BE2C (cell line): ENCODE results near the gene TSHZ1.

Experiments used
- DNase-seq: peaks from one replicate; pipeline ENCODE4 v3.0.0-alpha.2; 2020
- H3K27me3 ChIP-seq: fragments of 250-450 bp; sonication (Bioruptor Pico); 2 replicates; pipeline ENCODE4 v1.5.1; 2020; ENCODE audit warnings: mild to moderate bottlenecking
- H3K36me3 ChIP-seq: fragments of 250-450 bp; sonication (Bioruptor Pico); 2 replicates; pipeline ENCODE4 v1.5.1; 2020; ENCODE audit warnings: mild to moderate bottlenecking
- H3K4me1 ChIP-seq: fragments of 250-450 bp; sonication (Bioruptor Pico); 2 replicates; pipeline ENCODE4 v1.5.1; 2020
- H3K4me3 ChIP-seq: 2 replicates; pipeline ENCODE4 v1.5.1; 2011; ENCODE audit warnings: low read depth, low read length
- H3K9me3 ChIP-seq: fragments of 250-450 bp; sonication (Bioruptor Pico); 2 replicates; pipeline ENCODE4 v1.5.1; 2020
- TF ChIP-seq, protein P1 (sequence below): IDR thresholded peaks from 2 replicates; pipeline ENCODE4 v1.5.1; 2012; ENCODE audit warnings: mild to moderate bottlenecking, low read depth, low read length

TSHZ1 gene

DNA sequence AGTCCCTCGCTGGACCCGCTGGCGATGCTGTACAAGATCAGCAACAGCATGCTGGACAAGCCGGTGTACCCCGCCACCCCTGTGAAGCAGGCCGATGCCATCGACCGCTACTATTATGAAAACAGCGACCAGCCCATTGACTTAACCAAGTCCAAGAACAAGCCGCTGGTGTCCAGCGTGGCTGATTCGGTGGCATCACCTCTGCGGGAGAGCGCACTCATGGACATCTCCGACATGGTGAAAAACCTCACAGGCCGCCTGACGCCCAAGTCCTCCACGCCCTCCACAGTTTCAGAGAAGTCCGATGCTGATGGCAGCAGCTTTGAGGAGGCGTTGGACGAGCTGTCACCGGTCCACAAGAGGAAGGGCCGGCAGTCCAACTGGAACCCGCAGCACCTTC, 77.1 kb downstream of the TSHZ1 start:
- Histone ChIP-seq H3K4me1 (no peaks in the 10 kb centered on the region), H3K4me3 (no peak overlapping the region), H3K9me3 (no peaks in the 10 kb centered on the region), H3K27me3 (no peaks in the 10 kb centered on the region), H3K36me3 (no peaks in the 10 kb centered on the region)
- no peak for DNase-seq
- TF ChIP-seq, protein P1, sequence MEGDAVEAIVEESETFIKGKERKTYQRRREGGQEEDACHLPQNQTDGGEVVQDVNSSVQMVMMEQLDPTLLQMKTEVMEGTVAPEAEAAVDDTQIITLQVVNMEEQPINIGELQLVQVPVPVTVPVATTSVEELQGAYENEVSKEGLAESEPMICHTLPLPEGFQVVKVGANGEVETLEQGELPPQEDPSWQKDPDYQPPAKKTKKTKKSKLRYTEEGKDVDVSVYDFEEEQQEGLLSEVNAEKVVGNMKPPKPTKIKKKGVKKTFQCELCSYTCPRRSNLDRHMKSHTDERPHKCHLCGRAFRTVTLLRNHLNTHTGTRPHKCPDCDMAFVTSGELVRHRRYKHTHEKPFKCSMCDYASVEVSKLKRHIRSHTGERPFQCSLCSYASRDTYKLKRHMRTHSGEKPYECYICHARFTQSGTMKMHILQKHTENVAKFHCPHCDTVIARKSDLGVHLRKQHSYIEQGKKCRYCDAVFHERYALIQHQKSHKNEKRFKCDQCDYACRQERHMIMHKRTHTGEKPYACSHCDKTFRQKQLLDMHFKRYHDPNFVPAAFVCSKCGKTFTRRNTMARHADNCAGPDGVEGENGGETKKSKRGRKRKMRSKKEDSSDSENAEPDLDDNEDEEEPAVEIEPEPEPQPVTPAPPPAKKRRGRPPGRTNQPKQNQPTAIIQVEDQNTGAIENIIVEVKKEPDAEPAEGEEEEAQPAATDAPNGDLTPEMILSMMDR, result no peak

DNA sequence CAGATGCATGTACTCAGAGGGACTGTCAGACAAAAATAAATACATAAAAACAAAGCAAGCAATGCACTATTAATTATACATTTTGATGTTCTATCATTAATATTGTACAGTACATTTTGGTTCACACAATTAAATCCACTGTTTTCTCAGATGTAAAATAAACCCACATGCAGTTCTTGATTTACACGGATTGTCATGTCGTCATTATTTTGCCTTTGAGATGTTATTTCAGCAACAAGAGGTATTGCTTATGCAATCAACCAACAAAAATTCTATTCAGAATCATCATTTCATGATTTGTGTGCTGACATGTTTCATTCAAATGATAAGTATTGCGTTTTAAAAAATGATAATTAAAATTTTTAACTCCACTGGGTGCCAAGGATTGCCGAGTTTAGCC, 79.2 kb downstream of the TSHZ1 start:
- Histone ChIP-seq H3K36me3 (no peaks in the 10 kb centered on the region), H3K27me3 (no peaks in the 10 kb centered on the region), H3K4me1 (no peaks in the 10 kb centered on the region), H3K9me3 (no peaks in the 10 kb centered on the region), H3K4me3 (no peak overlapping the region)
- no peak for DNase-seq
- TF ChIP-seq, protein P1, result no peak

DNA sequence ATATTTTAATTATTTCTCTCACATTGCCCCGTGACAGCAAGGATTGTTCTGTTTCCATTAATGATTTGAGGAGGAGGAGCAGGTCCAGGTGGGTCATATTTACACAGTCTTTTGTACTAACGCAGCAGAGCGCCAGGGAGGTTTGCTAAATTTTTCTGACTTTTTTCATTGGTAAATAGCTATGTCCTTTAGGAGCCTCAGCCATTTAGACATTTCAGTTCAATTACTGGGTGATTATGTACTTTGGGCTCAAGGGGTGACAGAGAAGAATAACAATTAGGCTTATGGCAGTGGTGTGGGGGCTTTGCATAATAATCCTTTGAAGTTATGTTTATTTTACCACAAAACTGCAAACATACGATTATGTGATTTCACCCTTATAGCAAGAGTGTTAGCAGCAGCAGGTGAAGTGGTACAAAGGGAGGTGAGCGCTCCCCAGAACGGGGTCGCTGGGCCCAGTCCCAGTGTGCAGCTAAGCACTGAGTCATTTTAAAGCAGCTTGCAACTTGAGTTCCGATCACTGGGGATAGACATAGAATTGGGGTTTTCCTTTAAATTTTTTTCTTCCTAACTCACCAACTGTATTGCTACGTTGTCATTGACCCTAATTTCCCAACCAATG, 80.3 kb downstream of the TSHZ1 start:
- TF ChIP-seq, protein P1, result no peak
- H3K27me3 ChIP-seq, result no peaks in the 10 kb centered on the region

DNA sequence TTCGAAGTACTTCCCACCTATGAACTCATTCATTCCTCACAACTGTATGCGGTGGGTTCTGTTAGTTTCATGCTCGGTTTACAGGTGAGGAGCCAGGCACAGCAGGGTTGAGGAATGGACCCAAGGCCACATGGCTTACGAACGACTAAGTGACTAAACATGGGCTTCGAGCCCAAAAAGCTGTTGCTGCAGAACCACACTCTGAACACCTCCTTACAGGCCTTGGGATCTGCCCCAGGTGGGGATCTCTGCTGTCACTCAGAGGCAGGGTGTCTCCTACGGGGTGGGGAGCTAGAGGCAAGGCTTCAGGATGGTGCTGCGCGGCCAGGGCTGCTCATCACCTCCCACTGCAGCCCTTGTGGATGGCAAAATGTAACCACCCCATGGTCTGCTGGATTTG, 80.9 kb downstream of the TSHZ1 start:
- no peaks in the 10 kb centered on the region for H3K9me3 ChIP-seq
- H3K27me3 ChIP-seq, result no peaks in the 10 kb centered on the region
- H3K36me3 ChIP-seq, result no peaks in the 10 kb centered on the region
- no peak overlapping the region for H3K4me3 ChIP-seq
- DNase-seq, result no peak
- TF ChIP-seq, protein P1, result no peak
- H3K4me1 ChIP-seq, result no peaks in the 10 kb centered on the region

More for the DNA sequence above, 80.3 kb downstream of the TSHZ1 start:
- H3K36me3 ChIP-seq, result no peaks in the 10 kb centered on the region
- H3K4me1 ChIP-seq, result no peaks in the 10 kb centered on the region
- H3K9me3 ChIP-seq, result no peaks in the 10 kb centered on the region
- no peak overlapping the region for H3K4me3 ChIP-seq
- DNase-seq, result no peak

DNA sequence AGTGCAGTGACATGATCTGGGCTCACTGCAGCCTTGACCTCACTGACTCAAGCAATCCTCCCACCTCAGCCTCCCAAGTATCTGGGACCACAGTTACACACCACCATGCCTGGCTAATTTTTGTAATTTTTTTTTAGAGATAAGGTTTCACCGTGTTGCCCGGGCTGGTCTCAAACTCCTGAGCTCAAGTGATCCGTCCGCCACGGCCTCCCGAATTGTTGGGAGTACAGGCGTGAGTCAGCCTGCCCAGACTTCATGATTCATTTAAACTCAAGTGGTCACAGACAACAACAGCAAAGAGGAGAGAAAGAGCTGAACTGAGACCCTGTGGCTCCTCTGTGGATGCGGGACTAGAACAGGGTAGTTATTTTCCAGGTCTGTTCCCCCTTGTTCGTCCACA, 83.0 kb downstream of the TSHZ1 start:
- H3K36me3 ChIP-seq, result no peaks in the 10 kb centered on the region

DNA sequence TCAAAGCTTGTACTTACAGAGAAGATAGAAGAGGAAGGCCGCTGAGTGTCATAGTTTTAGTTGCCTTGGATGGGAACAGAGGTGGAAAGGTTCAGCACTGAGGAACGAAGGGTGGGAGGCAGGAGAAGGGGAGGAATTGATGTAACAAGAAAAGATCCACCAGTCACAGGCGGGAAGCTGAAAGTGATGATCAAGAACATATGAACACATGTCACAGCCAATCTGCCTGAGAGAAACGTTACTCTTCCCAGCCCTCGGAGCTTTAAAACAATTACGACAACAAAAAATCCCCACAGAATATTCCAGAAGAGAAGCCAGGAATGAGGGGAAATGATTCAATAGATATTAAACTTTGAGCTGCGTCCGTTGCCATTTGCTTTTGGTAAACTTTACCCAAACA, 87.1 kb downstream of the TSHZ1 start:
- H3K27me3 ChIP-seq, result no peaks in the 10 kb centered on the region
- no peaks in the 10 kb centered on the region for H3K9me3 ChIP-seq
- no peak for DNase-seq
- no peaks in the 10 kb centered on the region for H3K4me1 ChIP-seq
- no peak overlapping the region for H3K4me3 ChIP-seq
- no peaks in the 10 kb centered on the region for H3K36me3 ChIP-seq
- TF ChIP-seq, protein P1, result no peak

More for the DNA sequence above, 83.0 kb downstream of the TSHZ1 start:
- TF ChIP-seq, protein P1, result no peak
- no peak for DNase-seq
- Histone ChIP-seq H3K4me3 (no peak overlapping the region), H3K27me3 (no peaks in the 10 kb centered on the region), H3K4me1 (no peaks in the 10 kb centered on the region), H3K9me3 (no peaks in the 10 kb centered on the region)
